HepG2 (cell line): Measurements from ENCODE around the gene BAG5. TPM values are rescaled to one million over a fixed set of nuclear protein-coding genes. Genes with fewer than 3 reads are reported as not detected.

Experiments used
- AGO2 ChIP-seq: fragments of 200-400 bp; formaldehyde crosslinking; optimal IDR thresholded peaks from 2 replicates; pipeline ENCODE3; 2017; ENCODE audit warnings: mild to moderate bottlenecking, low read depth, low read length, moderate library complexity
- CEBPZ ChIP-seq: IDR thresholded peaks from 2 replicates; pipeline ENCODE4 v1.6.1; 2012; ENCODE audit warnings: low read length, improper control_type of control experiment
- FOXM1 ChIP-seq: sonication (generic); formaldehyde crosslinking; IDR thresholded peaks from 2 replicates; pipeline ENCODE4 v1.5.0; 2020; ENCODE audit warnings: missing genetic modification reagents
- GATA4 ChIP-seq: sonication (generic); IDR thresholded peaks from 2 replicates; pipeline ENCODE4 v1.6.1; 2016; ENCODE audit warnings: antibody characterized with exemption, low read depth, borderline replicate concordance
- HOXA3 ChIP-seq: sonication (generic); formaldehyde crosslinking; IDR thresholded peaks from 2 replicates; pipeline ENCODE4 v1.5.0; 2020; ENCODE audit warnings: missing genetic modification reagents
- KAT7 ChIP-seq: IDR thresholded peaks from 2 replicates; pipeline ENCODE4 v1.6.1; 2018; ENCODE audit warnings: borderline replicate concordance, missing compliant biosample characterization
- MEF2D ChIP-seq: sonication (generic); formaldehyde crosslinking; IDR thresholded peaks from 2 replicates; pipeline ENCODE4 v1.5.1; 2020; ENCODE audit warnings: mild to moderate bottlenecking, missing genetic modification reagents
- NFIC ChIP-seq: IDR thresholded peaks from 2 replicates; pipeline ENCODE4 v1.6.1; 2012; ENCODE audit warnings: mild to moderate bottlenecking, low read length, inconsistent platforms
- PPARG ChIP-seq: conservative IDR thresholded peaks from 2 replicates; pipeline ENCODE4 v1.6.1; 2016; ENCODE audit warnings: missing biosample characterization, missing genetic modification reagents
- SNAPC2 ChIP-seq: sonication (generic); formaldehyde crosslinking; IDR thresholded peaks from 2 replicates; pipeline ENCODE4 v1.8.1; 2022; ENCODE audit warnings: mild to moderate bottlenecking, missing genetic modification reagents
- TBL1XR1 ChIP-seq: fragments of 150-350 bp; IDR thresholded peaks from 2 replicates; pipeline ENCODE4 v1.6.1; 2014; ENCODE audit warnings: borderline replicate concordance, low read length; ENCODE audit not compliant: partially characterized antibody
- ZBTB7B ChIP-seq: sonication (generic); formaldehyde crosslinking; IDR thresholded peaks from 2 replicates; pipeline ENCODE4 v1.4.0; 2020; ENCODE audit warnings: missing genetic modification reagents
- ZC3H13 ChIP-seq: sonication (generic); formaldehyde crosslinking; IDR thresholded peaks from 2 replicates; pipeline ENCODE4 v1.8.1; 2023; ENCODE audit warnings: mild to moderate bottlenecking, missing genetic modification reagents, moderate library complexity
- ZFP90 ChIP-seq: sonication (generic); formaldehyde crosslinking; IDR thresholded peaks from 2 replicates; pipeline ENCODE4 v1.8.0; 2022; ENCODE audit warnings: missing genetic modification reagents, mild to moderate bottlenecking, inconsistent platforms, borderline replicate concordance
- ZFY ChIP-seq: sonication (generic); formaldehyde crosslinking; IDR thresholded peaks from 2 replicates; pipeline ENCODE4 v1.4.0; 2020; ENCODE audit warnings: missing genetic modification reagents
- ZNF180 ChIP-seq: sonication (generic); formaldehyde crosslinking; IDR thresholded peaks from 2 replicates; pipeline ENCODE4 v1.4.0; 2020; ENCODE audit warnings: low read depth, missing genetic modification reagents, borderline replicate concordance
- ZNF468 ChIP-seq: sonication (generic); formaldehyde crosslinking; IDR thresholded peaks from 2 replicates; pipeline ENCODE4 v1.8.0; 2022; ENCODE audit warnings: mild to moderate bottlenecking, moderate library complexity, missing genetic modification reagents
- ZNF543 ChIP-seq: sonication (generic); formaldehyde crosslinking; IDR thresholded peaks from 2 replicates; pipeline ENCODE4 v1.4.0; 2020; ENCODE audit warnings: mild to moderate bottlenecking, missing genetic modification reagents
- ZNF549 ChIP-seq: sonication (generic); formaldehyde crosslinking; IDR thresholded peaks from 2 replicates; pipeline ENCODE4 v1.5.0; 2020; ENCODE audit warnings: missing genetic modification reagents
- ZNF616 ChIP-seq: sonication (generic); formaldehyde crosslinking; IDR thresholded peaks from 2 replicates; pipeline ENCODE4 v1.5.0; 2020; ENCODE audit warnings: low read depth, mild to moderate bottlenecking, missing genetic modification reagents
- ZNF619 ChIP-seq: sonication (generic); formaldehyde crosslinking; IDR thresholded peaks from 2 replicates; pipeline ENCODE4 v1.4.0; 2020; ENCODE audit warnings: mild to moderate bottlenecking, missing genetic modification reagents
- ZNF83 ChIP-seq: sonication (generic); formaldehyde crosslinking; IDR thresholded peaks from 2 replicates; pipeline ENCODE4 v1.4.0; 2020; ENCODE audit warnings: missing genetic modification reagents, mild to moderate bottlenecking, borderline replicate concordance
- ZSCAN25 ChIP-seq: sonication (generic); formaldehyde crosslinking; IDR thresholded peaks from 2 replicates; pipeline ENCODE4 v1.8.0; 2022; ENCODE audit warnings: mild to moderate bottlenecking, missing genetic modification reagents
- polyA plus RNA-seq, 8 experiments: library from polyadenylated mRNA; depleted of rRNA in 3 of 8; stranded (reverse) in 7 of 8; unstranded in 1 of 8; fragments of >200 nt; fragmentation: Illumina TruSeq in 4 of 8; extraction: Trizol in 4 of 8; gene quantifications; 2 replicates each; pipeline versions ENCODE4 v1.2.1 to v1.2.3, GENCODE V29; 2011 to 2016; ENCODE audit warnings: low read depth in 4 of 8, missing spikeins in 1 of 8, mixed read lengths in 1 of 8; ENCODE audit not compliant: insufficient read depth in 1 of 8
- total RNA-seq, 5 experiments: library from RNA; depleted of rRNA; stranded (reverse); fragments of >200 nt; fragmentation: Illumina TruSeq; extraction: Trizol; gene quantifications; 2 replicates each; pipeline ENCODE4 v1.2.3, GENCODE V29; 2016; ENCODE audit warnings: low read depth in 1 of 5
- TF ChIP-seq, protein P1 (sequence below): IDR thresholded peaks from 2 replicates; pipeline ENCODE4 v1.6.1; 2016; ENCODE audit warnings: control low read depth
- TF ChIP-seq, protein P2 (sequence below): sonication (generic); formaldehyde crosslinking; IDR thresholded peaks from 2 replicates; pipeline ENCODE4 v1.4.0; 2020; ENCODE audit warnings: missing genetic modification reagents, mild to moderate bottlenecking, borderline replicate concordance

BAG5 gene
- total and polyA plus RNA-seq, 2 of the 13 experiments (the other 11 are each of a cell fraction or from before 2014, with no cell fraction given) = 3.5 to 21.0 TPM

DNA sequence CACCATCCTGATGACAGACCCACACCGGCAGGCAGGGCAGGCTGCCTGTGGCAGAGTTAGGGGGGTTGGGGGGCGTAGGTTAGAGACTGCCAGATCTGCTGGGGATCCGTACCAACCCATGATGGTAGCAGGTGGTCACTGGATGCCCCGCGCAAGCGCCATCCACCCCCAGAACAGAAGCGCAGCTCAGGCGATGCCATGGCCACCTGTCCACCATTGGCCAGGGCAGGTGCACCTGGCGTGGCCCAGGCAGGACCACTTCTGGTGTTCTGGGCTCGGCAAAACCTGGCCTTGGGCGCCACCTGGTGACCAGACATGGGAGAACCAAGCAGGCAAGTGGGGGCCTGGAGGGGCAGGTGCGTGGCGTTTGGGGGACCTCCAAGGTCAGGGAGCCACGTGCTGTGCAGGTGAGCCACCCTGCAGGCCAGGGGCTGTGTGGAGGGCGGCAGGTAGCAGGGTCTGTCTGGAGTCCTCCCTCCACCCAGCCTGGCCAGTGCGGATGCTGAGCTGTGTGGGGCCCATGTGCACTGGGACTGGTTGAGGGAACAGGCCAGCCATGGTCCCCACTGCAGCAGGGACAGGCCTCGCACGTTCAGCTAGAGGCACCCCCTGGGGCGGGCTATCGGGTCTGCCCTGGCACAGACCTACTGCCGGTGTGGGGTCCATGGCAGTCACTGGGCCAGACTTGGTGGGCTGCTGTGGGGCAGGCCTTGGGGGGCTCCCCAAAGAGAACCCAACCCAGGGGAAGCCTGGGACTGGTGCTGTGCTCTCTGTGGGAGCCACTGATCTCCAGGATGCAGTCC lies 15.6 kb downstream of the BAG5 start (continued):
- TF ChIP-seq CEBPZ (no peak), HOXA3 (CRISPR knock-in tag) (peak; percentile 44; the same call in 1 of the 2 replicates), ZBTB7B (CRISPR knock-in tag) (peak; percentile 84; the same call in 1 of the 2 replicates), ZFY (CRISPR knock-in tag) (peak; percentile 43; the same call in 1 of the 2 replicates), ZNF180 (CRISPR knock-in tag) (no peak), ZNF616 (CRISPR knock-in tag) (no peak), TBL1XR1 (no peak), KAT7 (CRISPR knock-in tag) (no peak), NFIC (no peak), SNAPC2 (CRISPR knock-in tag) (no peak), ZC3H13 (CRISPR knock-in tag) (no peak), ZNF619 (0 out of 2 replicates have a peak, but pooled peaks have one; percentile 27), ZNF468 (CRISPR knock-in tag) (no peak), GATA4 (no peak), ZNF549 (CRISPR knock-in tag) (no peak), AGO2 (peak; percentile 58), MEF2D (CRISPR knock-in tag) (no peak), ZFP90 (CRISPR knock-in tag) (peak; percentile 68), ZNF83 (no peak; the same call in 1 of the 2 replicates), ZNF543 (CRISPR knock-in tag) (no peak), PPARG (no peak), FOXM1 (CRISPR knock-in tag) (peak; percentile 49; the same call in 1 of the 2 replicates), ZSCAN25 (CRISPR knock-in tag) (no peak)
- TF ChIP-seq, protein P1, sequence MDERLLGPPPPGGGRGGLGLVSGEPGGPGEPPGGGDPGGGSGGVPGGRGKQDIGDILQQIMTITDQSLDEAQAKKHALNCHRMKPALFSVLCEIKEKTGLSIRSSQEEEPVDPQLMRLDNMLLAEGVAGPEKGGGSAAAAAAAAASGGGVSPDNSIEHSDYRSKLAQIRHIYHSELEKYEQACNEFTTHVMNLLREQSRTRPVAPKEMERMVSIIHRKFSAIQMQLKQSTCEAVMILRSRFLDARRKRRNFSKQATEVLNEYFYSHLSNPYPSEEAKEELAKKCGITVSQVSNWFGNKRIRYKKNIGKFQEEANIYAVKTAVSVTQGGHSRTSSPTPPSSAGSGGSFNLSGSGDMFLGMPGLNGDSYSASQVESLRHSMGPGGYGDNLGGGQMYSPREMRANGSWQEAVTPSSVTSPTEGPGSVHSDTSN (CRISPR knock-in tag) = no peak
- TF ChIP-seq, protein P2, sequence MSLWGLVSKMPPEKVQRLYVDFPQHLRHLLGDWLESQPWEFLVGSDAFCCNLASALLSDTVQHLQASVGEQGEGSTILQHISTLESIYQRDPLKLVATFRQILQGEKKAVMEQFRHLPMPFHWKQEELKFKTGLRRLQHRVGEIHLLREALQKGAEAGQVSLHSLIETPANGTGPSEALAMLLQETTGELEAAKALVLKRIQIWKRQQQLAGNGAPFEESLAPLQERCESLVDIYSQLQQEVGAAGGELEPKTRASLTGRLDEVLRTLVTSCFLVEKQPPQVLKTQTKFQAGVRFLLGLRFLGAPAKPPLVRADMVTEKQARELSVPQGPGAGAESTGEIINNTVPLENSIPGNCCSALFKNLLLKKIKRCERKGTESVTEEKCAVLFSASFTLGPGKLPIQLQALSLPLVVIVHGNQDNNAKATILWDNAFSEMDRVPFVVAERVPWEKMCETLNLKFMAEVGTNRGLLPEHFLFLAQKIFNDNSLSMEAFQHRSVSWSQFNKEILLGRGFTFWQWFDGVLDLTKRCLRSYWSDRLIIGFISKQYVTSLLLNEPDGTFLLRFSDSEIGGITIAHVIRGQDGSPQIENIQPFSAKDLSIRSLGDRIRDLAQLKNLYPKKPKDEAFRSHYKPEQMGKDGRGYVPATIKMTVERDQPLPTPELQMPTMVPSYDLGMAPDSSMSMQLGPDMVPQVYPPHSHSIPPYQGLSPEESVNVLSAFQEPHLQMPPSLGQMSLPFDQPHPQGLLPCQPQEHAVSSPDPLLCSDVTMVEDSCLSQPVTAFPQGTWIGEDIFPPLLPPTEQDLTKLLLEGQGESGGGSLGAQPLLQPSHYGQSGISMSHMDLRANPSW (CRISPR knock-in tag) = no peak
